Body of pancreas (tissue), 4 donors: Measurements from ENCODE around the gene GPR107. TPM values are rescaled to one million over a fixed set of nuclear protein-coding genes. Genes with fewer than 3 reads are reported as not detected.

Source experiments
- ATAC-seq: fragments of 150-250 bp; one replicate; pipeline ENCODE4 v1.9.1; 2016
- DNase-seq, 4 donors: peaks; one replicate each; pipeline ENCODE4 v3.0.0-alpha.2; 2019
- H3K27ac ChIP-seq, 4 donors: fragments of 200-600 bp; sonication (generic); 1 replicate in 3 of 4; 2 replicates in 1 of 4; pipeline versions ENCODE4 v1.5.1 to v1.6.1; 2016 to 2019; ENCODE audit warnings: mild to moderate bottlenecking in 1 of 4, mixed read lengths in 1 of 4, moderate library complexity in 1 of 4
- H3K27me3 ChIP-seq, 2 donors: fragments of 200-600 bp; sonication (generic); one replicate each; pipeline ENCODE4 v1.6.0; 2016; ENCODE audit warnings: mild to moderate bottlenecking in 1 of 2
- H3K36me3 ChIP-seq, 2 donors: fragments of 200-600 bp; sonication (generic); replicated peaks in 1 of 2; 2 replicates each; pipeline ENCODE4 v1.5.1; 2016; ENCODE audit warnings: low read depth in 2 of 2; ENCODE audit not compliant: insufficient read depth in 1 of 2
- H3K4me1 ChIP-seq: fragments of 200-600 bp; sonication (generic); one replicate; pipeline ENCODE4 v1.6.0; 2016
- H3K4me3 ChIP-seq, 2 donors: fragments of 200-600 bp; sonication (generic); 1 replicate in 1 of 2; 2 replicates in 1 of 2; pipeline ENCODE4 v1.5.1; 2016 to 2019
- H3K9me3 ChIP-seq, 3 donors: fragments of 200-600 bp; sonication (generic); 1 replicate in 2 of 3; 2 replicates in 1 of 3; pipeline ENCODE4 v1.5.1; 2016
- CTCF ChIP-seq, 7 experiments: fragments of 450-650 bp in 4 of 7; fragments of 200-600 bp in 3 of 7; sonication (generic) in 3 of 7; IDR thresholded peaks; one replicate each; pipeline ENCODE4 v1.5.1; 2016 to 2019; ENCODE audit warnings: antibody characterized with exemption in 7 of 7
- POLR2A ChIP-seq, 3 donors: fragments of 450-650 bp; IDR thresholded peaks; one replicate each; pipeline ENCODE4 v1.6.1; 2016; ENCODE audit warnings: antibody characterized with exemption in 3 of 3, mild to moderate bottlenecking in 2 of 3
- WGBS, 2 donors: methylation state at CpG; one replicate each; pipeline ENCODE4 v1.1.5; 2017; 5-methylcytosine and 5-hydroxymethylcytosine counted together
- intact Hi-C: fragments of 100-400 bp; cut with DNase I; formaldehyde crosslinking; loops from one replicate; pipeline ENCODE4 v1.15.1; 2023
- total RNA-seq, 2 donors: library from RNA; depleted of rRNA; stranded (reverse); fragments of >200 nt; gene quantifications; one replicate each; pipeline ENCODE4 v1.1.0, GENCODE V29; 2016

Gene GPR107
- total RNA-seq, 2 donors from 2014 or later = 9.6 to 11.4 TPM

GRCh38 chr9:130172161-130172857 is 118.6 kb downstream of the GPR107 start, which contains the start of gene NCS1:
NCS1 (plus strand) TSS chr9:130172404; CDS start chr9:130172664, 260 bp downstream.
- intact Hi-C loops = no loop called here
- TF ChIP-seq POLR2A (IDR thresholded peaks at IDR 0.05) (no peak), CTCF (IDR thresholded peaks at IDR 0.05) (no peak)
- Histone ChIP-seq H3K4me3 (peak within 1 kb of the TSS; percentile 22 to 58), H3K9me3 (no peaks in the 10 kb centered on the region), H3K27ac (peak within 1 kb of the TSS in 1 of 4 donors; percentile 17), H3K4me1 (peaks cover 18% of the 10 kb centered on the region), H3K27me3 (no peaks in the 10 kb centered on the region), H3K36me3 (no peaks in the 10 kb centered on the region)
- ATAC-seq = peak; percentile 92
- DNase-seq = peak; percentile 78 to 87 (median 83)
- 2% methylated on average over 79 of the region's 101 CpGs; no CpG with 5 or more reads in 1 of the 2 donors for WGBS, 2 donors

GRCh38 chr9:130172858-130173665 is 119.4 kb downstream of the GPR107 start:
- Histone ChIP-seq H3K4me3 (peak overlapping the region; percentile 22 to 58), H3K27ac (peak overlapping the region in 1 of 4 donors; percentile 17), H3K4me1 (peaks cover 18% of the 10 kb centered on the region), H3K27me3 (no peaks in the 10 kb centered on the region), H3K36me3 (no peaks in the 10 kb centered on the region), H3K9me3 (no peaks in the 10 kb centered on the region)
- ATAC-seq (no peak), DNase-seq (peak in 3 of 4 donors; percentile 27 to 48 (median 39))
- TF ChIP-seq POLR2A (IDR thresholded peaks at IDR 0.05) (no peak), CTCF (IDR thresholded peaks at IDR 0.05) (no peak)
- intact Hi-C loops = no loop called here
- 0 to 4% methylated on average over 5 to 28 of the region's 57 CpGs for WGBS, 2 donors

- DNase-seq = no peak
- intact Hi-C loops = no loop called here
- WGBS, 2 donors = 78 to 96% methylated on average over 4 to 9 of the region's 9 CpGs
- no peaks in the 10 kb centered on the region for H3K36me3 ChIP-seq
- no peak for ATAC-seq
- H3K27me3 ChIP-seq = no peaks in the 10 kb centered on the region
- no peak overlapping the region for H3K4me3 ChIP-seq
- H3K27ac ChIP-seq = no peak overlapping the region
- no peaks in the 10 kb centered on the region for H3K9me3 ChIP-seq
- peaks cover 18% of the 10 kb centered on the region for H3K4me1 ChIP-seq
- TF ChIP-seq CTCF (IDR thresholded peaks at IDR 0.05) = no peak
- TF ChIP-seq POLR2A (IDR thresholded peaks at IDR 0.05) = no peak
Measured at GRCh38 chr9:130173666-130173983, 119.9 kb downstream of the GPR107 start.

GRCh38 chr9:130174025-130174424 is 120.3 kb downstream of the GPR107 start:
- Histone ChIP-seq H3K4me3 (no peak overlapping the region), H3K27me3 (no peaks in the 10 kb centered on the region), H3K36me3 (no peaks in the 10 kb centered on the region), H3K9me3 (no peaks in the 10 kb centered on the region), H3K4me1 (peaks cover 18% of the 10 kb centered on the region), H3K27ac (no peak overlapping the region)
- WGBS, 2 donors = 93 to 94% methylated on average over 5 to 9 of the region's 9 CpGs
- DNase-seq (no peak), ATAC-seq (no peak)
- no peak for TF ChIP-seq POLR2A (IDR thresholded peaks at IDR 0.05)
- TF ChIP-seq CTCF (IDR thresholded peaks at IDR 0.05) = no peak
- intact Hi-C loops = no loop called here
